Measurements from ENCODE around the gene YJU2. TPM values are rescaled to one million over a fixed set of nuclear protein-coding genes. Genes with fewer than 3 reads are reported as not detected.
A peak's percentile ranks its signal among the peaks of the same experiment; 100 is the strongest.
"Not testable (repeated sequence)": the region's sequence is repeated elsewhere in the genome, so short reads cannot be mapped to it uniquely, and the experiment has no call there.

The YJU2 gene
- total RNA-seq, 1 donor from 2014 or later = 10.2 TPM

- H3K4me1 ChIP-seq = peaks cover 4% of the 10 kb centered on the region
- DNase-seq = no peak
- H3K27ac ChIP-seq (replicated peaks) = no peak overlapping the region
- H3K36me3 ChIP-seq = peaks cover 45% of the 10 kb centered on the region
- peaks cover 9% of the 10 kb centered on the region for H3K9me3 ChIP-seq (replicated peaks)
- no peak overlapping the region for H3K4me3 ChIP-seq
- intact Hi-C loops (cut with micrococcal nuclease) = no loop called here
- peaks cover 8% of the 10 kb centered on the region for H3K27me3 ChIP-seq (ENCODE audit: low read depth)
- TF ChIP-seq, protein P1, sequence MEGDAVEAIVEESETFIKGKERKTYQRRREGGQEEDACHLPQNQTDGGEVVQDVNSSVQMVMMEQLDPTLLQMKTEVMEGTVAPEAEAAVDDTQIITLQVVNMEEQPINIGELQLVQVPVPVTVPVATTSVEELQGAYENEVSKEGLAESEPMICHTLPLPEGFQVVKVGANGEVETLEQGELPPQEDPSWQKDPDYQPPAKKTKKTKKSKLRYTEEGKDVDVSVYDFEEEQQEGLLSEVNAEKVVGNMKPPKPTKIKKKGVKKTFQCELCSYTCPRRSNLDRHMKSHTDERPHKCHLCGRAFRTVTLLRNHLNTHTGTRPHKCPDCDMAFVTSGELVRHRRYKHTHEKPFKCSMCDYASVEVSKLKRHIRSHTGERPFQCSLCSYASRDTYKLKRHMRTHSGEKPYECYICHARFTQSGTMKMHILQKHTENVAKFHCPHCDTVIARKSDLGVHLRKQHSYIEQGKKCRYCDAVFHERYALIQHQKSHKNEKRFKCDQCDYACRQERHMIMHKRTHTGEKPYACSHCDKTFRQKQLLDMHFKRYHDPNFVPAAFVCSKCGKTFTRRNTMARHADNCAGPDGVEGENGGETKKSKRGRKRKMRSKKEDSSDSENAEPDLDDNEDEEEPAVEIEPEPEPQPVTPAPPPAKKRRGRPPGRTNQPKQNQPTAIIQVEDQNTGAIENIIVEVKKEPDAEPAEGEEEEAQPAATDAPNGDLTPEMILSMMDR (IDR thresholded peaks at IDR 0.05; ENCODE audit: borderline replicate concordance) = no peak
Observed at GRCh38 chr19:4272894-4273293, 26.0 kb downstream of the YJU2 start.

GRCh38 chr19:4274321-4274686, 27.4 kb downstream of the YJU2 start:
- Histone ChIP-seq H3K36me3 (peaks cover 32% of the 10 kb centered on the region), H3K27me3 (ENCODE audit: low read depth) (peaks cover 22% of the 10 kb centered on the region), H3K4me1 (peaks cover 11% of the 10 kb centered on the region)
- DNase-seq; H3K4me3 ChIP-seq; H3K27ac ChIP-seq (replicated peaks); H3K9me3 ChIP-seq (replicated peaks); intact Hi-C loops (cut with micrococcal nuclease): not testable (repeated sequence)

DNA sequence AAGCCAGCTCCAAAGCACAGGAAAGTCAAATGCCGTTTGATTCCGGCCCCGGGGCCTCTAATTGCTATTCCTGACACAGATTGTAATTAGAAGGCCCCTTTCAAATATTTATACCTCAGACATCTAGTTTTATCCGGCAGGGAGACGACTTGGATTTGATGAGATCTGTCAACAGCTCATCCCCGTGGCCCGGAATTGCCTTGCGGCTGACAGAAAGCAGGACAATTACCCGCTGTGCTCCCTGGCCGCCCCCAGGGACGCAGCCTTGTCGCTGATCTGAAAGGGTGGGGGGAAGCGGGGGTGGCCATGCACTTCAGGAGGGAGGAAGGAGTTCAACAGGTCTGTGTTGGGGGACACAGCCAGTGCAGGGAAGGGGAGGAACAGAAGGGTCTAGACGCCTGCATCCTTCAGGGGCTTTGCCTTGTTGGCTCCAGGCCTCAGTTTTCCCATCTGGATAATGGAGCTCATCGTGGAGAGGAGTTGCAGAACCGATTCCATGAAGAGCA, 30.4 kb downstream of the YJU2 start:
- H3K9me3 ChIP-seq (replicated peaks) = peaks cover 2% of the 10 kb centered on the region
- H3K4me1 ChIP-seq = peaks cover 20% of the 10 kb centered on the region
- TF ChIP-seq, protein P1 (IDR thresholded peaks at IDR 0.05; ENCODE audit: borderline replicate concordance) = no peak
- H3K4me3 ChIP-seq = no peak overlapping the region
- intact Hi-C loops (cut with micrococcal nuclease) = no loop called here
- DNase-seq = no peak
- H3K27ac ChIP-seq (replicated peaks) = no peak overlapping the region
- H3K36me3 ChIP-seq = peaks cover 5% of the 10 kb centered on the region
- peaks cover 51% of the 10 kb centered on the region for H3K27me3 ChIP-seq (ENCODE audit: low read depth)

GRCh38 chr19:4278010-4278409, 31.1 kb downstream of the YJU2 start:
- Histone ChIP-seq H3K4me1 (peaks cover 20% of the 10 kb centered on the region), H3K9me3 (replicated peaks) (no peaks in the 10 kb centered on the region), H3K27me3 (ENCODE audit: low read depth) (peaks cover 59% of the 10 kb centered on the region), H3K36me3 (no peaks in the 10 kb centered on the region), H3K27ac (replicated peaks) (no peak overlapping the region), H3K4me3 (no peak overlapping the region)
- TF ChIP-seq, protein P1 (IDR thresholded peaks at IDR 0.05; ENCODE audit: borderline replicate concordance) = no peak
- DNase-seq = no peak
- intact Hi-C loops (cut with micrococcal nuclease) = no loop called here

- Histone ChIP-seq H3K27me3 (ENCODE audit: low read depth) (peaks cover 62% of the 10 kb centered on the region), H3K4me3 (peak within 1 kb of the TSS; percentile 59), H3K4me1 (peaks cover 20% of the 10 kb centered on the region), H3K27ac (replicated peaks) (no peak within 1 kb of the TSS), H3K9me3 (replicated peaks) (no peaks in the 10 kb centered on the region), H3K36me3 (no peaks in the 10 kb centered on the region)
- intact Hi-C loops (cut with micrococcal nuclease) = no loop called here
- no peak for DNase-seq
- TF ChIP-seq, protein P1 (IDR thresholded peaks at IDR 0.05; ENCODE audit: borderline replicate concordance) = no peak
Observed at GRCh38 chr19:4278419-4279266, 31.8 kb downstream of the YJU2 start, which contains the start of gene SHD. Gene SHD, plus strand, starts transcription at chr19:4279266. Its CDS starts 798 bp downstream, at chr19:4280064.

GRCh38 chr19:4279267-4279529, 32.3 kb downstream of the YJU2 start:
- TF ChIP-seq, protein P1 (IDR thresholded peaks at IDR 0.05; ENCODE audit: borderline replicate concordance) = no peak
- intact Hi-C loops (cut with micrococcal nuclease) = no loop called here
- peaks cover 63% of the 10 kb centered on the region for H3K27me3 ChIP-seq (ENCODE audit: low read depth)
- no peak for DNase-seq
- H3K4me1 ChIP-seq = peaks cover 20% of the 10 kb centered on the region
- no peak overlapping the region for H3K27ac ChIP-seq (replicated peaks)
- no peaks in the 10 kb centered on the region for H3K9me3 ChIP-seq (replicated peaks)
- no peaks in the 10 kb centered on the region for H3K36me3 ChIP-seq
- H3K4me3 ChIP-seq = peak overlapping the region; percentile 59
